ENCODE results near the gene MRPS18A. TPM values are rescaled to one million over a fixed set of nuclear protein-coding genes. Genes with fewer than 3 reads are reported as not detected.

MRPS18A gene
- total and polyA plus RNA-seq, 9 of the 15 experiments (the other 6 are each of a cell fraction or from before 2014, with no cell fraction given) = 87.5 to 243 (median 125) TPM

- TF ChIP-seq TRIM25 (IDR thresholded peaks at IDR 0.05; ENCODE audit: borderline replicate concordance) (peak; percentile 21; the same call in 1 of the 2 replicates), ZNF79 (CRISPR knock-in tag; IDR thresholded peaks at IDR 0.05; ENCODE audit: low read depth) (peak; percentile 70; the same call in 1 of the 2 replicates), GATAD2A (IDR thresholded peaks at IDR 0.05) (no peak), E2F3 (CRISPR knock-in tag; IDR thresholded peaks at IDR 0.05) (peak; percentile 89), CC2D1A (IDR thresholded peaks at IDR 0.05) (no peak), IRF9 (tag; IDR thresholded peaks at IDR 0.05) (peak; percentile 92), DIDO1 (tag; IDR thresholded peaks at IDR 0.05; ENCODE audit: low read depth) (peak; percentile 56; the same call in 1 of the 2 replicates), POU5F1 (IDR thresholded peaks at IDR 0.05; ENCODE audit: borderline replicate concordance, low read depth, low read length, partially characterized antibody) (no peak), CBFA2T3 (IDR thresholded peaks at IDR 0.05) (no peak), ZNF23 (CRISPR knock-in tag; IDR thresholded peaks at IDR 0.05) (peak; percentile 49), CREM (IDR thresholded peaks at IDR 0.05; ENCODE audit: low read depth) (peak; percentile 90), RB1 (IDR thresholded peaks at IDR 0.05; ENCODE audit: low read depth) (no peak), HOXB6 (CRISPR knock-in tag; IDR thresholded peaks at IDR 0.05; ENCODE audit: borderline replicate concordance) (no peak), SMARCA5 (IDR thresholded peaks at IDR 0.05) (peak; percentile 10; the same call in 1 of the 2 replicates), THAP12 (CRISPR knock-in tag; IDR thresholded peaks at IDR 0.05) (no peak), CAMTA2 (CRISPR knock-in tag; conservative IDR thresholded peaks at IDR 0.05) (no peak), RBM39 (optimal IDR thresholded peaks at IDR 0.05; ENCODE audit: low read depth, low read length) (no peak), SMAD1 (IDR thresholded peaks at IDR 0.05; ENCODE audit: low read depth, low read length, partially characterized antibody) (peak; percentile 95), ARHGAP35 (IDR thresholded peaks at IDR 0.05; ENCODE audit: partially characterized antibody) (no peak), NBN (IDR thresholded peaks at IDR 0.05; ENCODE audit: low read depth) (no peak; the same call in none of the 2 replicates), ZNF143 (CRISPR knock-in tag; IDR thresholded peaks at IDR 0.05) (peak; percentile 57; the same call in 1 of the 2 replicates), ARID1B (IDR thresholded peaks at IDR 0.05) (peak; percentile 83)
- TF ChIP-seq, protein P1, sequence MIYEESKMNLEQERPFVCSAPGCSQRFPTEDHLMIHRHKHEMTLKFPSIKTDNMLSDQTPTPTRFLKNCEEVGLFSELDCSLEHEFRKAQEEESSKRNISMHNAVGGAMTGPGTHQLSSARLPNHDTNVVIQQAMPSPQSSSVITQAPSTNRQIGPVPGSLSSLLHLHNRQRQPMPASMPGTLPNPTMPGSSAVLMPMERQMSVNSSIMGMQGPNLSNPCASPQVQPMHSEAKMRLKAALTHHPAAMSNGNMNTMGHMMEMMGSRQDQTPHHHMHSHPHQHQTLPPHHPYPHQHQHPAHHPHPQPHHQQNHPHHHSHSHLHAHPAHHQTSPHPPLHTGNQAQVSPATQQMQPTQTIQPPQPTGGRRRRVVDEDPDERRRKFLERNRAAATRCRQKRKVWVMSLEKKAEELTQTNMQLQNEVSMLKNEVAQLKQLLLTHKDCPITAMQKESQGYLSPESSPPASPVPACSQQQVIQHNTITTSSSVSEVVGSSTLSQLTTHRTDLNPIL (CRISPR knock-in tag; IDR thresholded peaks at IDR 0.05) = peak; percentile 88
Measured at GRCh38 chr6:43627008-43627825, 60.4 kb downstream of the MRPS18A start (continued).
